ENCODE results near the gene SRD5A3.

Gene SRD5A3

DNA sequence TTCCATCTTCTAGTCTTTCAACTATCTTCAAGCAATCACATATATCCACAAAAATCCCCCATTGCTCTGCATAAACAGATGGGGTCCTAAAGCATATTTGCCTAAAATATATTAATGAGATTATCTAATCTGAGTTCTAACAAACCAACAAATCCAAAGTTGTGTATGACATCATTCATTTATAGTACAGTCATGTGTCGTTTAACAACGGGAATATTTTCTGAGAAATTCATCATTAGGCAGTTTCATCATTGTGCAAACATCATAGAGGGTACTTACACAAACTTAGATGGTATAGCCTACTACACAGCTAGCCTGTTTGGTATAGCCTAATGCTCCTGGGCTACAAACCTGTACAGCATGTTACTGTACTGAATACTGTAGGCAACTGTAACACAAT is 38.0 kb upstream of the SRD5A3 start:
- TF ChIP-seq, protein P1, sequence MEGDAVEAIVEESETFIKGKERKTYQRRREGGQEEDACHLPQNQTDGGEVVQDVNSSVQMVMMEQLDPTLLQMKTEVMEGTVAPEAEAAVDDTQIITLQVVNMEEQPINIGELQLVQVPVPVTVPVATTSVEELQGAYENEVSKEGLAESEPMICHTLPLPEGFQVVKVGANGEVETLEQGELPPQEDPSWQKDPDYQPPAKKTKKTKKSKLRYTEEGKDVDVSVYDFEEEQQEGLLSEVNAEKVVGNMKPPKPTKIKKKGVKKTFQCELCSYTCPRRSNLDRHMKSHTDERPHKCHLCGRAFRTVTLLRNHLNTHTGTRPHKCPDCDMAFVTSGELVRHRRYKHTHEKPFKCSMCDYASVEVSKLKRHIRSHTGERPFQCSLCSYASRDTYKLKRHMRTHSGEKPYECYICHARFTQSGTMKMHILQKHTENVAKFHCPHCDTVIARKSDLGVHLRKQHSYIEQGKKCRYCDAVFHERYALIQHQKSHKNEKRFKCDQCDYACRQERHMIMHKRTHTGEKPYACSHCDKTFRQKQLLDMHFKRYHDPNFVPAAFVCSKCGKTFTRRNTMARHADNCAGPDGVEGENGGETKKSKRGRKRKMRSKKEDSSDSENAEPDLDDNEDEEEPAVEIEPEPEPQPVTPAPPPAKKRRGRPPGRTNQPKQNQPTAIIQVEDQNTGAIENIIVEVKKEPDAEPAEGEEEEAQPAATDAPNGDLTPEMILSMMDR (IDR thresholded peaks at IDR 0.05; ENCODE audit: low read depth, low read length) = no peak
- Histone ChIP-seq H3K9ac (ENCODE audit: low read length) (no peak overlapping the region), H3K9me3 (ENCODE audit: insufficient read depth, low read length) (no peaks in the 10 kb centered on the region), H3K27me3 (ENCODE audit: low read depth, low read length) (no peaks in the 10 kb centered on the region), H3K4me2 (ENCODE audit: low read length) (no peak overlapping the region), H3K4me1 (ENCODE audit: low read length) (no peaks in the 10 kb centered on the region), H3K79me2 (ENCODE audit: low read length) (no peaks in the 10 kb centered on the region), H3K36me3 (replicated peaks; ENCODE audit: low read depth, low read length) (no peaks in the 10 kb centered on the region), H4K20me1 (ENCODE audit: insufficient read depth, low read length) (no peaks in the 10 kb centered on the region), H3K4me3 (ENCODE audit: low read length) (no peak overlapping the region), H3K27ac (ENCODE audit: low read length) (no peak overlapping the region), H2AFZ (ENCODE audit: low read depth, low read length) (no peak overlapping the region)

DNA sequence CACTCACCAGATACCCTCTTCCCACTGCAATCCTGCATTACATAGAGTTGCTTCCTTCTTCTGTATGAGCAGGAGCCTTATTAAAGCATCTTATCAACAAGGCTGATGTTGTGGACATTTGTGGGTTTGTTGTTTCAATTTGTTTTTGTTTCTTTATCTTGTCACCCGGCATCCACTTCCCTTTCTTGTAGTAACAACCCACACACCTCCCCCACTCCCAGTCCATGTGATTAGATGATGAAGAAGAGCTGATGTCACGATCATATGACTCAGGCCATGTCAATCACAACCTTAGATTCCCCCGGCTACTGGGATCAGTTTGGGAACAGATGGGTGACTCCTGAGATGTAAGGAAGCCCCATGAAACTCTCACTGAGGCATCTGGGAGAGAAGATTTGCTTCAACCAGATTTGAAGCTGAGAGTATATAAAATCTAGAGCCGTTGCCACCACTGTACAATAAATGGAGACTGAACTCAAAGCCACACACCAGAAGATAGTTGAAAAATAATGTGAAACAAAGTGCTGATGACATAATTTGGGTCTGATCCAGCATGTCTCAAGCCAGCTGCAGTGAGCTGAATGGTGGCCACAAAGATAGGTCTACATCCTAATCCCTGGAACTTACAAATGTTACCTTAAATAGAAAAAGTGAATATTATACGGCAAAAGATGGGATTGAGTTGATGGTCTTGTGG is 34.1 kb upstream of the SRD5A3 start:
- Histone ChIP-seq H3K4me2 (ENCODE audit: low read length) (no peak overlapping the region), H3K27me3 (ENCODE audit: low read depth, low read length) (no peaks in the 10 kb centered on the region), H3K4me1 (ENCODE audit: low read length) (no peaks in the 10 kb centered on the region), H4K20me1 (ENCODE audit: insufficient read depth, low read length) (no peaks in the 10 kb centered on the region), H3K36me3 (replicated peaks; ENCODE audit: low read depth, low read length) (no peaks in the 10 kb centered on the region), H3K9me3 (ENCODE audit: insufficient read depth, low read length) (no peaks in the 10 kb centered on the region), H3K79me2 (ENCODE audit: low read length) (no peaks in the 10 kb centered on the region), H3K27ac (ENCODE audit: low read length) (no peak overlapping the region), H2AFZ (ENCODE audit: low read depth, low read length) (0 out of 2 replicates have a peak overlapping the region, but pooled peaks have one; percentile 51), H3K4me3 (ENCODE audit: low read length) (no peak overlapping the region), H3K9ac (ENCODE audit: low read length) (no peak overlapping the region)
- TF ChIP-seq EZH2phosphoT487 (IDR thresholded peaks at IDR 0.05; ENCODE audit: low read depth) = no peak
- TF ChIP-seq, protein P1 (IDR thresholded peaks at IDR 0.05; ENCODE audit: low read depth, low read length) = no peak

DNA sequence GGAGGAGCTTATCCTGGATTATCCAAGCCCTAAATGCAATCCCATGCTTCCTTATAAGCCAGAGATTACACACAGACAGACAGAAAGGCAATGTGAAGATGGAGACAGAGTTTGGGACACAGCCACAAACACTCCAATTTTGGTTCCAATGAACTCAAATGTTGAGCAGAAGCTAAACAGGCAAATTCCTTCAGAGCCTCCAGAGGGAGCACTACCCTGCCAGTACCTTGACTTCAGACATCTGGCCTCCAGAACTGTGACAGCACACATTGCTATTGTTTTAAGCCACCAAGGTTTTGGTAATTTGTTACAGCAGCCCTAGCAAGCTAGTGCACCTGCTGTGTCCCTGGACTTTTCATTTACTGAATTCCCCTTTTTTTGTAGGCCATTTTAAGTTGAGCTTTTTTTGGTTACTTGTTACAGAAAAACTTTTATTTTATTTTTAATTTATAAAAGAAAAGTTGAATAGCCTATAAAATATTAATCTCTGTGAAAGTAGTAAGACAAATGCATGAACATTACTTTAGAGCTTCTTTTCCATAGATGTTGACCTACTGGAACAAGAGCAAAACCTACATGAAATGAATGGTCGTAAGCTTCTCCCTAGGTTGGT is 33.4 kb upstream of the SRD5A3 start:
- Histone ChIP-seq H3K9me3 (ENCODE audit: insufficient read depth, low read length) (no peaks in the 10 kb centered on the region), H3K4me2 (ENCODE audit: low read length) (no peak overlapping the region), H4K20me1 (ENCODE audit: insufficient read depth, low read length) (no peaks in the 10 kb centered on the region), H3K4me1 (ENCODE audit: low read length) (no peaks in the 10 kb centered on the region), H3K36me3 (replicated peaks; ENCODE audit: low read depth, low read length) (no peaks in the 10 kb centered on the region), H3K79me2 (ENCODE audit: low read length) (no peaks in the 10 kb centered on the region), H3K27ac (ENCODE audit: low read length) (no peak overlapping the region), H2AFZ (ENCODE audit: low read depth, low read length) (0 out of 2 replicates have a peak overlapping the region, but pooled peaks have one; percentile 51), H3K27me3 (ENCODE audit: low read depth, low read length) (no peaks in the 10 kb centered on the region), H3K9ac (ENCODE audit: low read length) (no peak overlapping the region), H3K4me3 (ENCODE audit: low read length) (no peak overlapping the region)
- TF ChIP-seq EZH2phosphoT487 (IDR thresholded peaks at IDR 0.05; ENCODE audit: low read depth) = no peak
- TF ChIP-seq, protein P1 (IDR thresholded peaks at IDR 0.05; ENCODE audit: low read depth, low read length) = peak; percentile 66

DNA sequence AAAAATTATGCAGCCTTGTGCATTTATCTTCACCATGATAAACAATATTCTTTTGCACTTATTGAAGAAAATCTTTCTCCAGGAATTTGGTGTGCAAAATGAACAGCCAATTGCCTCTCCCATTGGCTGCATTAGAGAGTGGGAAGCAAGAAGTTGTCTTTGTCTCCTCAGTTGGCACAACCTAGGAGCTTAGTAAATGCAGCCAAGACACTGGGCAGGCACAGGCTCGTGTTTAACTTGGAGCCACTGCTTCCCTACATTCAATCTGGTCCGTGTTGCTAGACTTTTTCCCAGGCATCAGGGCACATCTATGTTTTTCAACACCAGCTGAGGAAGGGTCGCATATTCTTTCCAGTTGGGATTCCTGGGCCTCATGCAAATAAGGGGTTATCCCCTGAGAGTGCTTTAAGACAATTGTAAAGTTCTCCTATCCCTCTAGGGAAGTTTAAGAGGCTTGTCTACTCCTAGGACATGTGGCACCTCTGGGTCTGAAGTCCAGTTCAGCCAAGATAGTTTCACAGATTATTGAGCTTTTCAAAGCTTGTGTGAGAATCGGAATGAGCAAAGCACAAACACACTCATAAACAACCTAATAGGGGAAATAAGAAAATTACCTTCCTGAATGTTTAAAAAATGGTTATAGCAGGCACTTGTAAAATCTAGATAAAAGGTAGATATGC is 31.8 kb upstream of the SRD5A3 start:
- Histone ChIP-seq H3K4me2 (ENCODE audit: low read length) (no peak overlapping the region), H3K9ac (ENCODE audit: low read length) (no peak overlapping the region), H3K79me2 (ENCODE audit: low read length) (no peaks in the 10 kb centered on the region), H3K4me1 (ENCODE audit: low read length) (peaks cover 13% of the 10 kb centered on the region), H3K4me3 (ENCODE audit: low read length) (no peak overlapping the region), H3K27ac (ENCODE audit: low read length) (no peak overlapping the region), H3K27me3 (ENCODE audit: low read depth, low read length) (no peaks in the 10 kb centered on the region), H2AFZ (ENCODE audit: low read depth, low read length) (no peak overlapping the region), H4K20me1 (ENCODE audit: insufficient read depth, low read length) (no peaks in the 10 kb centered on the region), H3K36me3 (replicated peaks; ENCODE audit: low read depth, low read length) (no peaks in the 10 kb centered on the region), H3K9me3 (ENCODE audit: insufficient read depth, low read length) (no peaks in the 10 kb centered on the region)
- TF ChIP-seq EZH2phosphoT487 (IDR thresholded peaks at IDR 0.05; ENCODE audit: low read depth) = no peak
- TF ChIP-seq, protein P1 (IDR thresholded peaks at IDR 0.05; ENCODE audit: low read depth, low read length) = no peak
